ENCODE results near the gene LGSN.
"Not testable (repeated sequence)": the region's sequence is repeated elsewhere in the genome, so short reads cannot be mapped to it uniquely, and the experiment has no call there.

The LGSN gene

DNA sequence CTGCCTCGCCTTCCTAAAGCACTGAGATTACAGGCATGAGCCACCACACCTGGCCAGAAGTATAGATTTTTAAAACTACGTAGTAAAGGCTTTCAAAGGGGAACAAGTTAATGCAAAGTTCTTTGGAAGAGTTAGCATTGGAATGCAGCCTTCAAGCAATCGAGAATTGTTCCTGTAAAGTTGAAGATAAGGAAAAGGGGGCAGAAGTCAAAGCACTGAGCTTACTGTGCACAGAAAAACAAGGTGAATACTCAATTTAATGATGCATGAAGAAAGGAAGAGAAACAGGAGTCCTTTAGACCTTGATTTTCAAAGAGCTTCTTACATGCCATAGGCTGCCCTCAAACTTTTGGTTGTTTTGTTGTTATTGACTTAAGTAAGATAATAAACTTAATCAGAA is 29.1 kb upstream of the LGSN start:
- Histone ChIP-seq H3K36me3 (replicated peaks; ENCODE audit: low read depth, low read length) (no peaks in the 10 kb centered on the region), H3K4me2 (ENCODE audit: low read length) (no peak overlapping the region), H3K9ac (ENCODE audit: low read length) (no peak overlapping the region), H3K27ac (ENCODE audit: low read length) (no peak overlapping the region), H2AFZ (ENCODE audit: low read depth, low read length) (no peak overlapping the region), H3K4me1 (ENCODE audit: low read length) (peaks cover 48% of the 10 kb centered on the region), H3K4me3 (ENCODE audit: low read length) (no peak overlapping the region), H3K79me2 (ENCODE audit: low read length) (no peaks in the 10 kb centered on the region), H3K9me3 (ENCODE audit: insufficient read depth, low read length) (no peaks in the 10 kb centered on the region), H3K27me3 (ENCODE audit: low read depth, low read length) (peaks cover under 1% of the 10 kb centered on the region; the same call in 1 of the 2 replicates), H4K20me1 (ENCODE audit: insufficient read depth, low read length) (no peaks in the 10 kb centered on the region)
- no peak for TF ChIP-seq EZH2phosphoT487 (IDR thresholded peaks at IDR 0.05; ENCODE audit: low read depth)
- TF ChIP-seq, protein P1, sequence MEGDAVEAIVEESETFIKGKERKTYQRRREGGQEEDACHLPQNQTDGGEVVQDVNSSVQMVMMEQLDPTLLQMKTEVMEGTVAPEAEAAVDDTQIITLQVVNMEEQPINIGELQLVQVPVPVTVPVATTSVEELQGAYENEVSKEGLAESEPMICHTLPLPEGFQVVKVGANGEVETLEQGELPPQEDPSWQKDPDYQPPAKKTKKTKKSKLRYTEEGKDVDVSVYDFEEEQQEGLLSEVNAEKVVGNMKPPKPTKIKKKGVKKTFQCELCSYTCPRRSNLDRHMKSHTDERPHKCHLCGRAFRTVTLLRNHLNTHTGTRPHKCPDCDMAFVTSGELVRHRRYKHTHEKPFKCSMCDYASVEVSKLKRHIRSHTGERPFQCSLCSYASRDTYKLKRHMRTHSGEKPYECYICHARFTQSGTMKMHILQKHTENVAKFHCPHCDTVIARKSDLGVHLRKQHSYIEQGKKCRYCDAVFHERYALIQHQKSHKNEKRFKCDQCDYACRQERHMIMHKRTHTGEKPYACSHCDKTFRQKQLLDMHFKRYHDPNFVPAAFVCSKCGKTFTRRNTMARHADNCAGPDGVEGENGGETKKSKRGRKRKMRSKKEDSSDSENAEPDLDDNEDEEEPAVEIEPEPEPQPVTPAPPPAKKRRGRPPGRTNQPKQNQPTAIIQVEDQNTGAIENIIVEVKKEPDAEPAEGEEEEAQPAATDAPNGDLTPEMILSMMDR (IDR thresholded peaks at IDR 0.05; ENCODE audit: low read depth, low read length): no peak

DNA sequence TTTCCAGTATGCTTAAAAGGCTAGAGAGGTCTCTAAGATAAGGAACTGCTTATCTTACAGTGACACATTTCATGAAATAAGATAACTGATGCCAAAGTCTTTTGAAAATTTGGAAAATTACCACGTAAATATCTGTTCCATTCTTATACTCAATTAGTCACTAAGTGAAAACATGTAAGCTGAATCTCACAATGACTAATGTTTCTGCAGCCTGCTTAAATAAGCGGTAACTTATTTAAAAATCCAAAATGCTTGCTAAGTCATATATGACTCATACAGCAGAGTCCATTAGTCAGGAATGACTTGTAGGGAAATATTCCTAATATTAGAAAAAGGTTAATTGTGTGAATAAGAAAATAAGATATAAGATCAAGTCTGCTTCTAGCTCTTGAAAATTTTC is 27.8 kb upstream of the LGSN start:
- Histone ChIP-seq H3K27ac (ENCODE audit: low read length) (no peak overlapping the region), H3K9ac (ENCODE audit: low read length) (no peak overlapping the region), H3K4me2 (ENCODE audit: low read length) (peak overlapping the region; percentile 3; the same call in 1 of the 2 replicates), H3K36me3 (replicated peaks; ENCODE audit: low read depth, low read length) (no peaks in the 10 kb centered on the region), H3K4me3 (ENCODE audit: low read length) (no peak overlapping the region), H3K9me3 (ENCODE audit: insufficient read depth, low read length) (no peaks in the 10 kb centered on the region), H3K27me3 (ENCODE audit: low read depth, low read length) (no peaks in the 10 kb centered on the region; the same call in 1 of the 2 replicates), H3K4me1 (ENCODE audit: low read length) (peaks cover 39% of the 10 kb centered on the region), H4K20me1 (ENCODE audit: insufficient read depth, low read length) (no peaks in the 10 kb centered on the region), H3K79me2 (ENCODE audit: low read length) (no peaks in the 10 kb centered on the region), H2AFZ (ENCODE audit: low read depth, low read length) (no peak overlapping the region)
- no peak for TF ChIP-seq EZH2phosphoT487 (IDR thresholded peaks at IDR 0.05; ENCODE audit: low read depth)
- TF ChIP-seq, protein P1 (IDR thresholded peaks at IDR 0.05; ENCODE audit: low read depth, low read length): no peak

DNA sequence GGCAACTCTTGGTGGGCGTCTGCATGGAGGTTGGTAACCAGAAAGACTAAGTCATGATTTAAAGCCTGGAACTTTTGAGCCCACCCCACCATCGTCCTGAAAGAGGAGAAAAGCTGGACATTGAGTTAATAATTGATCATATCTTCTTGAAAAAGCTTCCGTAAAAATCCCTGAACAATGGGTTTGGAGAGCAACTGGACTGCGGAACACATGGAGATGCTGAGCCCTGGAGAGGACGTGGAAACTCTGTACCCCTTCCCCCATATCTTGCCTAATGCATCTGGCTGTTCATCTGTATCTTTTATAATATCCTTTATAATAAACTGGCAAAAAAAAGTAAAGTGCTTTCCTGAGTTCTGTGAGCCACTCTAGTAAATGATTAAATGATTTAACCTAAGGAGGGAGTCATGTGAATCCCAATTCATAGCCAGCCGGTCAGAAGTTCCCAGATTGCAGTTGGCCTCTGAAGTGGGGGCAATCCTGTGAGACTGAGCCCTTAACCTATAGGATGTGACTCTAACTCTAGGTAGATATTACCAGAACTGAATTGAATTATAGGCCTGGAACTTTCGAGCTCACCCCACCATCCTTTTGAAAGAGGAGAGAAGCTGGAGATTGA is 26.5 kb upstream of the LGSN start:
- TF ChIP-seq, protein P1 (IDR thresholded peaks at IDR 0.05; ENCODE audit: low read depth, low read length): no peak
- TF ChIP-seq EZH2phosphoT487 (IDR thresholded peaks at IDR 0.05; ENCODE audit: low read depth): no peak

DNA sequence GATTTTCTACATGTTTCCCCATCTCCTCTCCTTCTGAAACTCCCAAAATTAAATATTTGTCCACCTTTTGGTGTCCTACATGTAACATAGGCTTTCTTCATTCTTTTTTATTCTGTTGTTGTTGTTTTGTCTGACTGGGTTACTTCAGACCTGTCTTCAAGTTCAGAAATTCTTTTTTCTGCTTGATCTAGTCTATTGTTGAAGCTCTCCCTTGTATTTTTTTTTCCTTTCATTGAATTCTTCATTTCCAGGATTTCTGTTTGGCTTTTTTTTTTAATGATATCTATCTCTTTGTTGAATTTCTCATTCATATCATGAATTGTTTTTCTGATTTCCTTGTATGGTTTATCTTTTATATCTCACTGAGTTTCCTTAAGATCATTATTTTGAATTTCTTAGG is 20.6 kb upstream of the LGSN start:
- Histone ChIP-seq H3K9ac (ENCODE audit: low read length) (no peak overlapping the region), H2AFZ (ENCODE audit: low read depth, low read length) (no peak overlapping the region), H4K20me1 (ENCODE audit: insufficient read depth, low read length) (no peaks in the 10 kb centered on the region), H3K27me3 (ENCODE audit: low read depth, low read length) (no peaks in the 10 kb centered on the region), H3K4me2 (ENCODE audit: low read length) (no peak overlapping the region), H3K9me3 (ENCODE audit: insufficient read depth, low read length) (peaks cover 19% of the 10 kb centered on the region; the same call in 1 of the 2 replicates), H3K36me3 (replicated peaks; ENCODE audit: low read depth, low read length) (peaks cover 4% of the 10 kb centered on the region), H3K79me2 (ENCODE audit: low read length) (no peaks in the 10 kb centered on the region), H3K4me1 (ENCODE audit: low read length) (no peaks in the 10 kb centered on the region), H3K4me3 (ENCODE audit: low read length) (no peak overlapping the region), H3K27ac (ENCODE audit: low read length) (no peak overlapping the region)
- no peak for TF ChIP-seq EZH2phosphoT487 (IDR thresholded peaks at IDR 0.05; ENCODE audit: low read depth)
- TF ChIP-seq, protein P1 (IDR thresholded peaks at IDR 0.05; ENCODE audit: low read depth, low read length): no peak

More for the DNA sequence above, 26.5 kb upstream of the LGSN start:
- H3K4me3 ChIP-seq (ENCODE audit: low read length): no peak overlapping the region
- peaks cover 26% of the 10 kb centered on the region for H3K4me1 ChIP-seq (ENCODE audit: low read length)
- H4K20me1 ChIP-seq (ENCODE audit: insufficient read depth, low read length): no peaks in the 10 kb centered on the region
- H3K36me3 ChIP-seq (replicated peaks; ENCODE audit: low read depth, low read length): no peaks in the 10 kb centered on the region
- H3K9me3 ChIP-seq (ENCODE audit: insufficient read depth, low read length): no peaks in the 10 kb centered on the region
- H3K4me2 ChIP-seq (ENCODE audit: low read length): no peak overlapping the region
- H3K27me3 ChIP-seq (ENCODE audit: low read depth, low read length): no peaks in the 10 kb centered on the region; the same call in 1 of the 2 replicates
- no peak overlapping the region for H3K9ac ChIP-seq (ENCODE audit: low read length)
- H3K27ac ChIP-seq (ENCODE audit: low read length): no peak overlapping the region
- no peaks in the 10 kb centered on the region for H3K79me2 ChIP-seq (ENCODE audit: low read length)
- no peak overlapping the region for H2AFZ ChIP-seq (ENCODE audit: low read depth, low read length)

DNA sequence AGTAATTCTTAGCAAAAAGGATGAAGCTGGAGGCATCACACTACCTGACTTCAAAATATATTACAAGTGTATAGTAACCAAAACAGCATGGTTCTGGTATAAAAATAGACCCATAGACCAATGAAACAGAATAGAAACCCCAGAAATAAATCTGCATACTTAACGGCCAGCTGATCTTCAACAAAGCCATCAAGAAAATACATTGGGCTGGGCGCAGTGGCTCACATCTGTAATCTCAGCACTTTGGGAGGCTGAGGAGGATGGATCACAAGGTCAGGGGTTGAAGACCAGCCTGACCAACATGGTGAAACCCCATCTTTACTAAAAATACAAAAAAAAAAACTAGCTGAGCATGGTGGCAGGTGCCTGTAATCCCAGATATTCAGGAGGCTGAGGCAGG is 14.9 kb upstream of the LGSN start:
- not testable (repeated sequence) for H3K4me2 ChIP-seq (ENCODE audit: low read length); H3K9ac ChIP-seq (ENCODE audit: low read length); H3K9me3 ChIP-seq (ENCODE audit: insufficient read depth, low read length); H3K4me1 ChIP-seq (ENCODE audit: low read length); H3K27me3 ChIP-seq (ENCODE audit: low read depth, low read length); H3K4me3 ChIP-seq (ENCODE audit: low read length); H3K27ac ChIP-seq (ENCODE audit: low read length); H3K36me3 ChIP-seq (replicated peaks; ENCODE audit: low read depth, low read length); H2AFZ ChIP-seq (ENCODE audit: low read depth, low read length); H3K79me2 ChIP-seq (ENCODE audit: low read length); H4K20me1 ChIP-seq (ENCODE audit: insufficient read depth, low read length)
